Measurements from ENCODE around the gene SMIM7.

Gene SMIM7

DNA sequence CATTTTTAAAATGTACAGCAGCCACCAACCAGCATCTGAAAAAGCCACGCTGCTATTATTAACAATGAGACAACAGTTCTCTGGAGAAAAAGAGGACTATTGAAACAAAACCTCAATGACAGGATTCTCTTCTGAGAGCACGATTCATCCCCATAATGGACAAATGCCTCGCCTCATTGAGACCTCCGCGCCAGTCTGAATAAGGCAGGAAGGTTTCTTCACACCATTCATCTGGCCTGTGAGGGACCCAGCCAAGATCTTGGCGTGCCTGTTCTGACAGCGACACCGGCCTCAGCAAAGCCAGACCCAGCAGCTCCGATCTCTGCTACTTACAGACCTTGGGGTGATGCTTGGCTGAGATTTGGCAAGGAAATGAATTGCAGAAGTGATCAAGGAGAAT lies 14.8 kb downstream of the SMIM7 start:
- Histone ChIP-seq H3K9me3 (replicated peaks; ENCODE audit: insufficient read depth, low read length) (no peaks in the 10 kb centered on the region), H3K79me2 (ENCODE audit: low read length) (peaks cover 69% of the 10 kb centered on the region), H3K4me2 (ENCODE audit: low read depth, low read length) (no peak overlapping the region), H3K9ac (ENCODE audit: low read length) (no peak overlapping the region), H2AFZ (ENCODE audit: low read length) (no peak overlapping the region), H3K27ac (ENCODE audit: low read length) (no peak overlapping the region), H3K36me3 (replicated peaks; ENCODE audit: insufficient read depth, low read length) (peaks cover 2% of the 10 kb centered on the region; the same call in 1 of the 2 replicates), H3K9me2 (replicated peaks; ENCODE audit: insufficient read depth, low read length) (no peaks in the 10 kb centered on the region), H3K27me3 (replicated peaks; ENCODE audit: insufficient read depth, low read length) (no peaks in the 10 kb centered on the region), H4K20me1 (ENCODE audit: insufficient read depth, low read length) (no peaks in the 10 kb centered on the region), H3K4me3 (ENCODE audit: low read length) (no peak overlapping the region), H3K4me1 (ENCODE audit: low read length) (peaks cover 10% of the 10 kb centered on the region), H3F3A (ENCODE audit: insufficient read depth, low read length) (peaks cover 22% of the 10 kb centered on the region)
- TF ChIP-seq EZH2phosphoT487 (IDR thresholded peaks at IDR 0.05; ENCODE audit: low read length) (no peak), EZH2 (optimal IDR thresholded peaks at IDR 0.05; ENCODE audit: low read depth, low read length) (no peak)
- TF ChIP-seq, protein P1, sequence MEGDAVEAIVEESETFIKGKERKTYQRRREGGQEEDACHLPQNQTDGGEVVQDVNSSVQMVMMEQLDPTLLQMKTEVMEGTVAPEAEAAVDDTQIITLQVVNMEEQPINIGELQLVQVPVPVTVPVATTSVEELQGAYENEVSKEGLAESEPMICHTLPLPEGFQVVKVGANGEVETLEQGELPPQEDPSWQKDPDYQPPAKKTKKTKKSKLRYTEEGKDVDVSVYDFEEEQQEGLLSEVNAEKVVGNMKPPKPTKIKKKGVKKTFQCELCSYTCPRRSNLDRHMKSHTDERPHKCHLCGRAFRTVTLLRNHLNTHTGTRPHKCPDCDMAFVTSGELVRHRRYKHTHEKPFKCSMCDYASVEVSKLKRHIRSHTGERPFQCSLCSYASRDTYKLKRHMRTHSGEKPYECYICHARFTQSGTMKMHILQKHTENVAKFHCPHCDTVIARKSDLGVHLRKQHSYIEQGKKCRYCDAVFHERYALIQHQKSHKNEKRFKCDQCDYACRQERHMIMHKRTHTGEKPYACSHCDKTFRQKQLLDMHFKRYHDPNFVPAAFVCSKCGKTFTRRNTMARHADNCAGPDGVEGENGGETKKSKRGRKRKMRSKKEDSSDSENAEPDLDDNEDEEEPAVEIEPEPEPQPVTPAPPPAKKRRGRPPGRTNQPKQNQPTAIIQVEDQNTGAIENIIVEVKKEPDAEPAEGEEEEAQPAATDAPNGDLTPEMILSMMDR (IDR thresholded peaks at IDR 0.05; ENCODE audit: low read length), result no peak
- no peak for DNase-seq

DNA sequence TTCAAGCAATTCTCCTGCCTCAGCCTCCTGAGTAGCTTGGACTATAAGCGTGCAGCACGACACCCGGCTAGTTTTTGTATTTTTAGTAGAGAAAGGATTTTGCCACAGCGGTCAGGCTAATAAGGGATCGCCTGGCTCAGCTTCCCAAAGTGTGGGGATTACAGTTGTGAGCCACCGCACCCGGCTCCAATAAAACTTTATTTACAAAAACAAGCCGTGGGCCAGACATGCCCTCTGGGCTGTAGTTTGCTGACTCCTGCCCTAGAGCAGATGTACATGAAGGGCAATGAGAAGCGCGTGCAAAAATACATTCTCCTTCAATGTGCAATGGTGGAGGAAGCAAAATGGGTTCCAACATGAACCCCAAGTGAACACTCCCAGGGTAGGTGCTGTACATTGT lies 18.2 kb downstream of the SMIM7 start:
- Histone ChIP-seq H3K4me1 (ENCODE audit: low read length) (peaks cover 7% of the 10 kb centered on the region), H3K4me3 (ENCODE audit: low read length) (no peak overlapping the region), H3K4me2 (ENCODE audit: low read depth, low read length) (no peak overlapping the region), H3K9me2 (replicated peaks; ENCODE audit: insufficient read depth, low read length) (no peaks in the 10 kb centered on the region), H3K9ac (ENCODE audit: low read length) (no peak overlapping the region), H3K27me3 (replicated peaks; ENCODE audit: insufficient read depth, low read length) (no peaks in the 10 kb centered on the region), H3K9me3 (replicated peaks; ENCODE audit: insufficient read depth, low read length) (no peaks in the 10 kb centered on the region), H4K20me1 (ENCODE audit: insufficient read depth, low read length) (no peaks in the 10 kb centered on the region), H2AFZ (ENCODE audit: low read length) (no peak overlapping the region), H3K27ac (ENCODE audit: low read length) (no peak overlapping the region), H3F3A (ENCODE audit: insufficient read depth, low read length) (peaks cover 7% of the 10 kb centered on the region), H3K79me2 (ENCODE audit: low read length) (peaks cover 93% of the 10 kb centered on the region), H3K36me3 (replicated peaks; ENCODE audit: insufficient read depth, low read length) (peaks cover 2% of the 10 kb centered on the region; the same call in 1 of the 2 replicates)
- DNase-seq, result no peak
- TF ChIP-seq, protein P1 (IDR thresholded peaks at IDR 0.05; ENCODE audit: low read length), result no peak
- TF ChIP-seq EZH2phosphoT487 (IDR thresholded peaks at IDR 0.05; ENCODE audit: low read length), result no peak
- no peak for TF ChIP-seq EZH2 (optimal IDR thresholded peaks at IDR 0.05; ENCODE audit: low read depth, low read length)

DNA sequence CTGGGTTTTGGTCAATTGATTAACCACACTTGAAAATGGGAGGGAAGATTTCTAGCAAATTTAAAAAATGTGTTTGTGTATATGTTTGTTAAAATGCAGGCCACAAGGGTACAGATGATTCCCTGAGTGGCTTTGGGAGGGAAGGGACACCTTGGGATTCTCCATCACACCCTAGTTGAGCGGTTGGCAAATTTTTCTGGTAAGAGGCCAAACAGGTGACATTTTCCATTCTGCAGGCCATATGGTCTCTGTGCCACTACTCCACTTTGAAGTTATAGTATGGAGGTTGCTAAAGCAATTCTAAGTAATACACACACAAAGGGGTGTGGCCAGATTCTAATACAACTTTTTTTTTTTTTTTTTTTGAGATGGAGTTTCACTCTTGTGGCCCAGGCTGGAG lies 19.0 kb downstream of the SMIM7 start:
- H3K36me3 ChIP-seq (replicated peaks; ENCODE audit: insufficient read depth, low read length), result peaks cover 2% of the 10 kb centered on the region; the same call in 1 of the 2 replicates

More for the DNA sequence above, 19.0 kb downstream of the SMIM7 start:
- Histone ChIP-seq H3K4me1 (ENCODE audit: low read length) (peaks cover under 1% of the 10 kb centered on the region; the same call in 1 of the 2 replicates), H4K20me1 (ENCODE audit: insufficient read depth, low read length) (no peaks in the 10 kb centered on the region), H3K4me3 (ENCODE audit: low read length) (no peak overlapping the region), H2AFZ (ENCODE audit: low read length) (no peak overlapping the region), H3K9me3 (replicated peaks; ENCODE audit: insufficient read depth, low read length) (no peaks in the 10 kb centered on the region), H3K9me2 (replicated peaks; ENCODE audit: insufficient read depth, low read length) (no peaks in the 10 kb centered on the region), H3F3A (ENCODE audit: insufficient read depth, low read length) (no peaks in the 10 kb centered on the region), H3K79me2 (ENCODE audit: low read length) (peaks cover 95% of the 10 kb centered on the region), H3K9ac (ENCODE audit: low read length) (no peak overlapping the region), H3K27ac (ENCODE audit: low read length) (no peak overlapping the region), H3K4me2 (ENCODE audit: low read depth, low read length) (no peak overlapping the region), H3K27me3 (replicated peaks; ENCODE audit: insufficient read depth, low read length) (no peaks in the 10 kb centered on the region)
- DNase-seq, result no peak
- no peak for TF ChIP-seq EZH2 (optimal IDR thresholded peaks at IDR 0.05; ENCODE audit: low read depth, low read length)
- TF ChIP-seq EZH2phosphoT487 (IDR thresholded peaks at IDR 0.05; ENCODE audit: low read length), result no peak
- TF ChIP-seq, protein P1 (IDR thresholded peaks at IDR 0.05; ENCODE audit: low read length), result no peak
